Measurements from ENCODE around the gene TCEA2. TPM values are rescaled to one million over a fixed set of nuclear protein-coding genes. Genes with fewer than 3 reads are reported as not detected.

Gene TCEA2
- total and polyA plus RNA-seq, 2 of the 13 experiments (the other 11 are each of a cell fraction or from before 2014, with no cell fraction given) = 28.1 to 33.7 TPM

DNA sequence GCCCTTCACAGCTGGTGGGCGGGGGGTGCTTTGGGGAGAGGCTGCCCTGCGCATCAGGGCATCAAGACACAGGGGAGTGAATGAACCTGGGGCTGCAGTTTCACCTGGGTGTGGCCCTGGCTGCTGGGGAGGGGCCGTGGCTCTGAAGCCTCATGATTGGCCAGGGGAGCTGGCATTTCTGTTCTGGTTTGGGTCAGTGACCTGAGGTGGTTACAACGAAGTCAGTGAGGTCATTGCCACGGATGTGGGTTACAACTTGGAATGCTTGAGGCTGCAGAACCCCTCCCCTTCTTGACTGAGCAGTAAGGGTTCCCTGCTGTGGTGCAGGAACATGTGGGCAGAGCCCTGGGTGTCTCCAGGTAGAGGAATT lies 3.0 kb downstream of the TCEA2 start:
- WGBS (ENCODE audit: low lambda C conversion rate) = 0% methylated on average over 3 of the region's 5 CpGs
- peaks cover 56% of the 10 kb centered on the region for H3K4me1 ChIP-seq (ENCODE audit: insufficient read depth, low read length)
- H3K4me2 ChIP-seq (ENCODE audit: low read depth, low read length) = peak overlapping the region; percentile 95
- in situ Hi-C loops (cut with HindIII; ENCODE audit: extremely low pct_ligation_motif_present, low pct_unique_long_range_greater_than_20kb) (no loop called here), intact Hi-C loops (cut with micrococcal nuclease; ENCODE audit: unreplicated experiment) (loop anchor here (2.0 kb wide), 1 partner anchor 15 kb away; the partner anchor contains the start of gene OPRL1)
- H3K27ac ChIP-seq (ENCODE audit: extremely low read length, insufficient read depth, low read length) = no peak overlapping the region
- H3K27me3 ChIP-seq (ENCODE audit: control insufficient read depth in 1 of 2, insufficient read depth in 2 of 2, low read length in 2 of 2) = peaks cover 3 to 11% of the 10 kb centered on the region in 2 experiments; a peak in 2 of 5 replicates
- H3K4me3 ChIP-seq (replicated peaks in 1 of 3; ENCODE audit: insufficient read depth in 1 of 3, low read depth in 2 of 3, low read length in 3 of 3) = peak overlapping the region in 1 of 3 experiments; percentile 98; a peak in 1 of 6 replicates
- ChIA-PET POLR2A (interaction anchor here (0.6 to 3.7 kb wide), 7 partner anchors 10 to 327 kb away, joined by 3 to 34 read pairs (median 8); partner anchors contain the start of genes OPRL1, PRPF6, RGS19 and SLC2A4RG), CTCF (ENCODE audit: low intra/inter-chr PET ratio, low total read pairs) (no interaction called here)
- no peaks in the 10 kb centered on the region for H3K79me2 ChIP-seq (ENCODE audit: insufficient read depth, low read length)
- DNase-seq (ENCODE audit: low spot score) = no peak
- no TSS peak for BruUV-seq (replicated peaks)
- H3K9me3 ChIP-seq (ENCODE audit: low read length) = no peaks in the 10 kb centered on the region
- no peak overlapping the region for H3K9ac ChIP-seq (ENCODE audit: insufficient read depth, low read depth, low read length)
- H3K36me3 ChIP-seq (replicated peaks in 1 of 2; ENCODE audit: control insufficient read depth in 1 of 2, insufficient read depth in 2 of 2, low read length in 2 of 2) = no peaks in the 10 kb centered on the region
- peak; percentile 52 for FAIRE-seq
- 0 out of 3 replicates have a peak, but pooled peaks have one; percentile 0 for ATAC-seq
- peaks cover 4% of the 10 kb centered on the region; the same call in 1 of the 2 replicates for H4K20me1 ChIP-seq (ENCODE audit: insufficient read depth, low read length)
- no peak overlapping the region for H2AFZ ChIP-seq (ENCODE audit: low read length)
- TF ChIP-seq HOXA3 (CRISPR knock-in tag; IDR thresholded peaks at IDR 0.05) (peak; percentile 31; the same call in 1 of the 2 replicates), KMT2A (CRISPR knock-in tag; IDR thresholded peaks at IDR 0.05) (no peak; the same call in 1 of the 2 replicates), MIXL1 (CRISPR knock-in tag; IDR thresholded peaks at IDR 0.05) (no peak), ZNF12 (CRISPR knock-in tag; IDR thresholded peaks at IDR 0.05) (no peak), ZFY (CRISPR knock-in tag; IDR thresholded peaks at IDR 0.05) (no peak), KLF12 (CRISPR knock-in tag; IDR thresholded peaks at IDR 0.05; ENCODE audit: borderline replicate concordance) (0 out of 2 replicates have a peak, but pooled peaks have one; percentile 39), SOX13 (IDR thresholded peaks at IDR 0.05) (no peak), SOX13 (CRISPR knock-in tag; conservative IDR thresholded peaks at IDR 0.05 in 1 of 2, IDR thresholded peaks at IDR 0.05 in 1 of 2) (peak in 1 of 2 experiments; percentile 6; a peak in 1 of 4 replicates), ZNF10 (CRISPR knock-in tag; IDR thresholded peaks at IDR 0.05; ENCODE audit: borderline replicate concordance, low read depth) (no peak), ZNF20 (CRISPR knock-in tag; IDR thresholded peaks at IDR 0.05) (no peak), ZNF83 (CRISPR knock-in tag; IDR thresholded peaks at IDR 0.05; ENCODE audit: borderline replicate concordance) (no peak), ZNF180 (CRISPR knock-in tag; IDR thresholded peaks at IDR 0.05; ENCODE audit: borderline replicate concordance, low read depth) (no peak), ZSCAN9 (CRISPR knock-in tag; IDR thresholded peaks at IDR 0.05; ENCODE audit: borderline replicate concordance) (no peak), RBFOX2 (IDR thresholded peaks at IDR 0.05; ENCODE audit: low read depth, low read length) (no peak), NR2F2 (IDR thresholded peaks at IDR 0.05; ENCODE audit: borderline replicate concordance, low read depth) (peak; percentile 53; the same call in 1 of the 2 replicates), ISX (CRISPR knock-in tag; conservative IDR thresholded peaks at IDR 0.05) (no peak), ZNF674 (CRISPR knock-in tag; IDR thresholded peaks at IDR 0.05; ENCODE audit: low read depth) (no peak), ZNF670 (CRISPR knock-in tag; IDR thresholded peaks at IDR 0.05; ENCODE audit: borderline replicate concordance) (no peak), STAG1 (CRISPR knock-in tag; IDR thresholded peaks at IDR 0.05) (no peak), HNRNPUL1 (IDR thresholded peaks at IDR 0.05; ENCODE audit: low read depth, low read length) (no peak)
- TF ChIP-seq, protein P1, sequence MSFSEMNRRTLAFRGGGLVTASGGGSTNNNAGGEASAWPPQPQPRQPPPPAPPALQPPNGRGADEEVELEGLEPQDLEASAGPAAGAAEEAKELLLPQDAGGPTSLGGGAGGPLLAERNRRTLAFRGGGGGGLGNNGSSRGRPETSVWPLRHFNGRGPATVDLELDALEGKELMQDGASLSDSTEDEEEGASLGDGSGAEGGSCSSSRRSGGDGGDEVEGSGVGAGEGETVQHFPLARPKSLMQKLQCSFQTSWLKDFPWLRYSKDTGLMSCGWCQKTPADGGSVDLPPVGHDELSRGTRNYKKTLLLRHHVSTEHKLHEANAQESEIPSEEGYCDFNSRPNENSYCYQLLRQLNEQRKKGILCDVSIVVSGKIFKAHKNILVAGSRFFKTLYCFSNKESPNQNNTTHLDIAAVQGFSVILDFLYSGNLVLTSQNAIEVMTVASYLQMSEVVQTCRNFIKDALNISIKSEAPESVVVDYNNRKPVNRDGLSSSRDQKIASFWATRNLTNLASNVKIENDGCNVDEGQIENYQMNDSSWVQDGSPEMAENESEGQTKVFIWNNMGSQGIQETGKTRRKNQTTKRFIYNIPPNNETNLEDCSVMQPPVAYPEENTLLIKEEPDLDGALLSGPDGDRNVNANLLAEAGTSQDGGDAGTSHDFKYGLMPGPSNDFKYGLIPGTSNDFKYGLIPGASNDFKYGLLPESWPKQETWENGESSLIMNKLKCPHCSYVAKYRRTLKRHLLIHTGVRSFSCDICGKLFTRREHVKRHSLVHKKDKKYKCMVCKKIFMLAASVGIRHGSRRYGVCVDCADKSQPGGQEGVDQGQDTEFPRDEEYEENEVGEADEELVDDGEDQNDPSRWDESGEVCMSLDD (CRISPR knock-in tag; IDR thresholded peaks at IDR 0.05; ENCODE audit: borderline replicate concordance) = no peak
- TF ChIP-seq, protein P2, sequence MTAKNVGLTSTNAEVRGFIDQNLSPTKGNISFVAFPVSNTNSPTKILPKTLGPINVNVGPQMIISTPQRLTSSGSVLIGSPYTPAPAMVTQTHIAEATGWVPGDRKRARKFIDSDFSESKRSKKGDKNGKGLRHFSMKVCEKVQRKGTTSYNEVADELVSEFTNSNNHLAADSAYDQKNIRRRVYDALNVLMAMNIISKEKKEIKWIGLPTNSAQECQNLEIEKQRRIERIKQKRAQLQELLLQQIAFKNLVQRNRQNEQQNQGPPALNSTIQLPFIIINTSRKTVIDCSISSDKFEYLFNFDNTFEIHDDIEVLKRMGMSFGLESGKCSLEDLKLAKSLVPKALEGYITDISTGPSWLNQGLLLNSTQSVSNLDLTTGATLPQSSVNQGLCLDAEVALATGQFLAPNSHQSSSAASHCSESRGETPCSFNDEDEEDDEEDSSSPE (CRISPR knock-in tag; IDR thresholded peaks at IDR 0.05) = no peak
- TF ChIP-seq, protein P3, sequence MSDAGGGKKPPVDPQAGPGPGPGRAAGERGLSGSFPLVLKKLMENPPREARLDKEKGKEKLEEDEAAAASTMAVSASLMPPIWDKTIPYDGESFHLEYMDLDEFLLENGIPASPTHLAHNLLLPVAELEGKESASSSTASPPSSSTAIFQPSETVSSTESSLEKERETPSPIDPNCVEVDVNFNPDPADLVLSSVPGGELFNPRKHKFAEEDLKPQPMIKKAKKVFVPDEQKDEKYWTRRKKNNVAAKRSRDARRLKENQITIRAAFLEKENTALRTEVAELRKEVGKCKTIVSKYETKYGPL (CRISPR knock-in tag; IDR thresholded peaks at IDR 0.05) = no peak
